ENCODE measurements around the gene CPA3. TPM values are rescaled to one million over a fixed set of nuclear protein-coding genes. Genes with fewer than 3 reads are reported as not detected.

CPA3 gene
- total and polyA plus RNA-seq, 10 donors: 0.06 to 5.6 (median 0.49) TPM; not detected in 3

- no peaks in the 10 kb centered on the region for H3K9me3 ChIP-seq
- WGBS, 5 donors: 80 to 98% (median 91%) methylated on average over 2 of the region's 2 CpGs
- H3K27me3 ChIP-seq (replicated peaks in 1 of 7): no peaks in the 10 kb centered on the region
- TF ChIP-seq CTCF (IDR thresholded peaks at IDR 0.05 in 8 of 11, conservative IDR thresholded peaks at IDR 0.05 in 3 of 11) (no peak), POLR2AphosphoS5 (IDR thresholded peaks at IDR 0.05) (no peak), POLR2A (IDR thresholded peaks at IDR 0.05) (no peak)
- DNase-seq: no peak
- no peaks in the 10 kb centered on the region for H3K36me3 ChIP-seq
- no peaks in the 10 kb centered on the region for H3K4me1 ChIP-seq
- intact Hi-C loops (cut with DNase I; ENCODE audit: low total_unique reads): loop anchor here (5.0 to 10.0 kb wide), 2 partner anchors 83 to 570 kb away; no protein-coding TSS in a partner anchor
- H3K4me3 ChIP-seq: no peak overlapping the region
- H3K27ac ChIP-seq: no peak overlapping the region
Measured at GRCh38 chr3:148945116-148945515, 80.0 kb downstream of the CPA3 start.

Other genes starting within 250 kb of the CPA3 start
- 10 to 100 TPM in 3 of 7 donors, 1 to 10 TPM in 4; 4.3 to 24.7 (median 5.5) TPM for gene AGTR1, start 167.4 kb upstream of the CPA3 start, total RNA-seq
- 1 to 10 TPM in 1 of 3 donors, under 1 TPM in 2; 0.43 to 1.5 (median 0.99) TPM for gene AGTR1, start 167.4 kb upstream of the CPA3 start, polyA plus RNA-seq
- gene CPB1, start 37.5 kb upstream of the CPA3 start, total RNA-seq: 10 to 100 TPM; 11.1 to 58.4 (median 30.7) TPM
- gene CPB1, start 37.5 kb upstream of the CPA3 start, polyA plus RNA-seq: 1 to 10 TPM in 2 of 3 donors, under 1 TPM in 1; 0.43 to 7.8 (median 3.1) TPM
- 100 to 1,000 TPM in 2 of 7 donors, 10 to 100 TPM in 5; 50.8 to 117 (median 58.3) TPM for gene GYG1, start 126.2 kb downstream of the CPA3 start, total RNA-seq
- 10 to 100 TPM; 21.4 to 49.7 (median 28.5) TPM for gene GYG1, start 126.2 kb downstream of the CPA3 start, polyA plus RNA-seq
- gene HLTF, start 221.2 kb downstream of the CPA3 start, total RNA-seq: 10 to 100 TPM; 18.4 to 26.5 (median 20.4) TPM
- 1 to 10 TPM; 5.4 to 6.9 (median 6.5) TPM for gene HLTF, start 221.2 kb downstream of the CPA3 start, polyA plus RNA-seq